ENCODE results near the gene TNXB. TPM values are rescaled to one million over a fixed set of nuclear protein-coding genes. Genes with fewer than 3 reads are reported as not detected.
A peak's percentile ranks its signal among the peaks of the same experiment; 100 is the strongest.

TNXB gene
- total and polyA plus RNA-seq, 9 of the 15 experiments (the other 6 are each of a cell fraction or from before 2014, with no cell fraction given) = 0.14 to 28.1 (median 12.4) TPM

DNA sequence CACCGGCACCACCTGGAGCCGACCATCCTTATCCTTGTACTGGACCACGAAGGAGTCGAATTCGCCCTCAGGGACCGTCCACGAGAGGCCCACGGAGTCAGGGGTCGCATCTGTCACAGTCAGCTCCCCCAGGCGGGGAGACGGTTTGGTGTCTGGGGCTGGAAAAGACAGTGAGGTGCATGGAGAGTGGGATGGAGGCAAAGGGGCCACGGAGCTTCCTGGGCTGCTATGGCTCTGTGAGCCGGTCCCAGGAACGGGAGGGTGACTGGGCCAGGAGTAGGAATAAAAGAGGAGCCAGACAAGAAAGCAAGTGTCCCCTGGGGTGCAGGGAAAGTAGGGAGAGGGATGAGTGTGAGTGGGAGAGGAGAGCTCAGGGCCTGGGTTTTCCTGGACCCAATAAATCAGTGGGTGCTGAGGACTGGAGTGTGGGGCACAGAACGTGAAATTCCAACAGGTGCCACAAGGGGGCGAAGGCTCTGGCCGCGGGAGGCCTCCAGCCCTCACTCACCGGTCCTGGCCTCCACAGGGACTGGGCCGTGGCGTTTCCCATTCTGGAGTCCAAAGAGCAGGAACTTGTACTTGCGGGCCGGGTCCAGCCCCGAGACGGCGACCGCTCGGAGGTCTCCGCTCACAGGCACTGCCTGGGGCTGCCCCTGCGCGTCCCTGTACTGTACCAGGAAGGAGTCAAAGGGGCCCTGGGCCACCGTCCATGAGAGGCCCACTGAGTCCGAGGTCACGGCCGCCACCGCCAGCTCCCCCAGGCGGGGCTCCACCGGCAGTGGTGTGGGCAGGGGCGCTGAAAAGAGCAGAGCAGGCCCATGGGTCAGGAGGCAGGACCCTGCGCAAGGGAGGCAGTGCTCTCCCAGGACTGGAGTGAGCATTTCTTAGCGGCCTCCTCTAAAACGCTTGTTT, 61.0 kb downstream of the TNXB start (continued):
- TF ChIP-seq LCOR (CRISPR knock-in tag; IDR thresholded peaks at IDR 0.05) (no peak), CCNT2 (IDR thresholded peaks at IDR 0.05; ENCODE audit: borderline replicate concordance, extremely low read depth, insufficient read length, low read depth, low read length) (no peak), PRPF4 (IDR thresholded peaks at IDR 0.05; ENCODE audit: insufficient read depth, low read depth, low read length, poor library complexity, severe bottlenecking) (no peak), TAF9B (IDR thresholded peaks at IDR 0.05; ENCODE audit: partially characterized antibody) (no peak), ZNF778 (CRISPR knock-in tag; IDR thresholded peaks at IDR 0.05) (no peak), KDM4B (IDR thresholded peaks at IDR 0.05; ENCODE audit: borderline replicate concordance in 2 of 2, low read depth in 1 of 2) (no peak), KDM5B (IDR thresholded peaks at IDR 0.05; ENCODE audit: insufficient replicate concordance, low read depth, low read length) (no peak), PPARD (CRISPR knock-in tag; IDR thresholded peaks at IDR 0.05) (no peak), STAT5B (CRISPR knock-in tag; IDR thresholded peaks at IDR 0.05) (no peak), ZZZ3 (IDR thresholded peaks at IDR 0.05) (no peak), TRIM24 (IDR thresholded peaks at IDR 0.05) (no peak), SREBF2 (CRISPR knock-in tag; IDR thresholded peaks at IDR 0.05) (no peak), HNRNPK (IDR thresholded peaks at IDR 0.05; ENCODE audit: low read depth, low read length, poor library complexity, severe bottlenecking) (no peak), MTA3 (IDR thresholded peaks at IDR 0.05; ENCODE audit: borderline replicate concordance) (peak; percentile 47; the same call in 1 of the 2 replicates), GABPB1 (CRISPR knock-in tag; IDR thresholded peaks at IDR 0.05) (peak; percentile 75; the same call in 1 of the 2 replicates)
- TF ChIP-seq, protein P1, sequence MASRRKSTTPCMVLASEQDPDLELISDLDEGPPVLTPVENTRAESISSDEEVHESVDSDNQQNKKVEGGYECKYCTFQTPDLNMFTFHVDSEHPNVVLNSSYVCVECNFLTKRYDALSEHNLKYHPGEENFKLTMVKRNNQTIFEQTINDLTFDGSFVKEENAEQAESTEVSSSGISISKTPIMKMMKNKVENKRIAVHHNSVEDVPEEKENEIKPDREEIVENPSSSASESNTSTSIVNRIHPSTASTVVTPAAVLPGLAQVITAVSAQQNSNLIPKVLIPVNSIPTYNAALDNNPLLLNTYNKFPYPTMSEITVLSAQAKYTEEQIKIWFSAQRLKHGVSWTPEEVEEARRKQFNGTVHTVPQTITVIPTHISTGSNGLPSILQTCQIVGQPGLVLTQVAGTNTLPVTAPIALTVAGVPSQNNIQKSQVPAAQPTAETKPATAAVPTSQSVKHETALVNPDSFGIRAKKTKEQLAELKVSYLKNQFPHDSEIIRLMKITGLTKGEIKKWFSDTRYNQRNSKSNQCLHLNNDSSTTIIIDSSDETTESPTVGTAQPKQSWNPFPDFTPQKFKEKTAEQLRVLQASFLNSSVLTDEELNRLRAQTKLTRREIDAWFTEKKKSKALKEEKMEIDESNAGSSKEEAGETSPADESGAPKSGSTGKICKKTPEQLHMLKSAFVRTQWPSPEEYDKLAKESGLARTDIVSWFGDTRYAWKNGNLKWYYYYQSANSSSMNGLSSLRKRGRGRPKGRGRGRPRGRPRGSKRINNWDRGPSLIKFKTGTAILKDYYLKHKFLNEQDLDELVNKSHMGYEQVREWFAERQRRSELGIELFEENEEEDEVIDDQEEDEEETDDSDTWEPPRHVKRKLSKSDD (conservative IDR thresholded peaks at IDR 0.05; ENCODE audit: low read length) = no peak
- TF ChIP-seq, protein P2, sequence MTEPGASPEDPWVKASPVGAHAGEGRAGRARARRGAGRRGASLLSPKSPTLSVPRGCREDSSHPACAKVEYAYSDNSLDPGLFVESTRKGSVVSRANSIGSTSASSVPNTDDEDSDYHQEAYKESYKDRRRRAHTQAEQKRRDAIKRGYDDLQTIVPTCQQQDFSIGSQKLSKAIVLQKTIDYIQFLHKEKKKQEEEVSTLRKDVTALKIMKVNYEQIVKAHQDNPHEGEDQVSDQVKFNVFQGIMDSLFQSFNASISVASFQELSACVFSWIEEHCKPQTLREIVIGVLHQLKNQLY (CRISPR knock-in tag; conservative IDR thresholded peaks at IDR 0.05) = no peak
- TF ChIP-seq, protein P3, sequence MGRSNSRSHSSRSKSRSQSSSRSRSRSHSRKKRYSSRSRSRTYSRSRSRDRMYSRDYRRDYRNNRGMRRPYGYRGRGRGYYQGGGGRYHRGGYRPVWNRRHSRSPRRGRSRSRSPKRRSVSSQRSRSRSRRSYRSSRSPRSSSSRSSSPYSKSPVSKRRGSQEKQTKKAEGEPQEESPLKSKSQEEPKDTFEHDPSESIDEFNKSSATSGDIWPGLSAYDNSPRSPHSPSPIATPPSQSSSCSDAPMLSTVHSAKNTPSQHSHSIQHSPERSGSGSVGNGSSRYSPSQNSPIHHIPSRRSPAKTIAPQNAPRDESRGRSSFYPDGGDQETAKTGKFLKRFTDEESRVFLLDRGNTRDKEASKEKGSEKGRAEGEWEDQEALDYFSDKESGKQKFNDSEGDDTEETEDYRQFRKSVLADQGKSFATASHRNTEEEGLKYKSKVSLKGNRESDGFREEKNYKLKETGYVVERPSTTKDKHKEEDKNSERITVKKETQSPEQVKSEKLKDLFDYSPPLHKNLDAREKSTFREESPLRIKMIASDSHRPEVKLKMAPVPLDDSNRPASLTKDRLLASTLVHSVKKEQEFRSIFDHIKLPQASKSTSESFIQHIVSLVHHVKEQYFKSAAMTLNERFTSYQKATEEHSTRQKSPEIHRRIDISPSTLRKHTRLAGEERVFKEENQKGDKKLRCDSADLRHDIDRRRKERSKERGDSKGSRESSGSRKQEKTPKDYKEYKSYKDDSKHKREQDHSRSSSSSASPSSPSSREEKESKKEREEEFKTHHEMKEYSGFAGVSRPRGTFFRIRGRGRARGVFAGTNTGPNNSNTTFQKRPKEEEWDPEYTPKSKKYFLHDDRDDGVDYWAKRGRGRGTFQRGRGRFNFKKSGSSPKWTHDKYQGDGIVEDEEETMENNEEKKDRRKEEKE (IDR thresholded peaks at IDR 0.05; ENCODE audit: borderline replicate concordance in 1 of 2, control insufficient read depth in 1 of 2, low read depth in 2 of 2, low read length in 1 of 2) = no peak

All from K562 (cell line).